ENCODE measurements around the gene SEL1L.

DNA sequence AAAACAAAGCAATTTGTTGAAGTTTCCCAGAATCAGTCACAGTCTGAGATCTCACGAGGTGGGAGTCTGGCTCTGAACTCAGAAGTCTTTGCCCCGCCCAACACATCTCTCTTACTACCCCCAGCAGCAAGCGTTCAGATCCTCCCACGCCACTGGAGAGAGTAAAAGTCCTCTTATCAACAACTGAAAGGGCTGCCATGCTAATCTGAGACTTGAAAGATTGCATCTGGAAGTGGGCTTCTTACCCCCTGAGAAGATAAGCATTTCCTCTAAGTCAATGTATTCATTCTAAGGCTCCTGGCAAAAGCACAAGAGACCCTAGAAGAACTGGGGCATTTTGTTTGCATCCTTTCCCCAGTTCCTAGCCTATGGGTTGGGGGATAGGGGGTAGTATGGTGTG, 99.4 kb downstream of the SEL1L start:
- TF ChIP-seq POLR2A (IDR thresholded peaks at IDR 0.05), result no peak
- TF ChIP-seq, protein P1, sequence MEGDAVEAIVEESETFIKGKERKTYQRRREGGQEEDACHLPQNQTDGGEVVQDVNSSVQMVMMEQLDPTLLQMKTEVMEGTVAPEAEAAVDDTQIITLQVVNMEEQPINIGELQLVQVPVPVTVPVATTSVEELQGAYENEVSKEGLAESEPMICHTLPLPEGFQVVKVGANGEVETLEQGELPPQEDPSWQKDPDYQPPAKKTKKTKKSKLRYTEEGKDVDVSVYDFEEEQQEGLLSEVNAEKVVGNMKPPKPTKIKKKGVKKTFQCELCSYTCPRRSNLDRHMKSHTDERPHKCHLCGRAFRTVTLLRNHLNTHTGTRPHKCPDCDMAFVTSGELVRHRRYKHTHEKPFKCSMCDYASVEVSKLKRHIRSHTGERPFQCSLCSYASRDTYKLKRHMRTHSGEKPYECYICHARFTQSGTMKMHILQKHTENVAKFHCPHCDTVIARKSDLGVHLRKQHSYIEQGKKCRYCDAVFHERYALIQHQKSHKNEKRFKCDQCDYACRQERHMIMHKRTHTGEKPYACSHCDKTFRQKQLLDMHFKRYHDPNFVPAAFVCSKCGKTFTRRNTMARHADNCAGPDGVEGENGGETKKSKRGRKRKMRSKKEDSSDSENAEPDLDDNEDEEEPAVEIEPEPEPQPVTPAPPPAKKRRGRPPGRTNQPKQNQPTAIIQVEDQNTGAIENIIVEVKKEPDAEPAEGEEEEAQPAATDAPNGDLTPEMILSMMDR (IDR thresholded peaks at IDR 0.05), result no peak

Data from lower leg skin (tissue), 3 donors.